Left cardiac atrium (tissue), 4 donors: Measurements from ENCODE around the gene DNM3. TPM values are rescaled to one million over a fixed set of nuclear protein-coding genes. Genes with fewer than 3 reads are reported as not detected.

Source experiments
- ATAC-seq, 2 donors: fragments of 200-7000 bp; cut with Tn5 transposase; one replicate each; pipeline ENCODE4 v1.9.1; 2020; ENCODE audit warnings: mild to moderate bottlenecking in 2 of 2, moderate library complexity in 2 of 2
- DNase-seq: peaks from one replicate; pipeline ENCODE4 v3.0.0-alpha.2; 2020
- intact Hi-C, 2 donors: fragments of 100-400 bp; cut with DNase I; formaldehyde crosslinking; loops; one replicate each; pipeline versions ENCODE4 v1.14.1 to v1.15.1; 2022 to 2023
- total RNA-seq, 2 donors: library from RNA; stranded (reverse); fragmentation: NEBNext Ultra II Directional; extraction: Animal tissue kit (Norgen Biotek cat#: 25700); gene quantifications; one replicate each; pipeline ENCODE4 v1.2.1, GENCODE V29; 2021
- donor health status: DM: no; HTN: yes; CAD: no.
- donor health status: DM: no; HTN: yes; CAD: no; lungs with severe emphysema.
- donor health status: DM: yes; HTN: yes; CAD: no.
- donor health status: Dilated cardiomyopathy.

Gene DNM3
- total RNA-seq, 2 donors from 2014 or later, result 1.1 to 2.8 TPM

DNA sequence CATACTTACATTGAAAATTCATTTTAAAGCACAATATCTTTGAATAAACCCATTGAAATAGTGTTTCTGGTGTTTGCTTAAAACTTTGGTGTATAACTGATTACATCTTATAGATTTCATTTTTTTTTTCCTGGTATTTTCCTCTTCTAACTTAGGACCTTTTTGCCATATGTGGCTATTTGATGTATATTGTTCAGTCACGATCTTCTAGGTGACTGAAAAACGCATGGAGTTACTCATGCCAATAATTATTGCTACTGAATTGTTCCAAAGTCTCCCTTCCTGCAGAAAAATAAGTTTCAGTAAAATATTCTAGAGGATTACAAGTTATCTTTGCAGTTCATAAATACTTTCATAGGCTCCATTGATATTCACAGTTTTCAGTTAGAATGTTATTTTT lies 556.3 kb downstream of the DNM3 start:
- no peak for DNase-seq
- intact Hi-C loops, result loop anchor here (5.0 to 10.0 kb wide), 3 partner anchors 110 to 395 kb away; no protein-coding TSS in a partner anchor
- ATAC-seq, result no peak

DNA sequence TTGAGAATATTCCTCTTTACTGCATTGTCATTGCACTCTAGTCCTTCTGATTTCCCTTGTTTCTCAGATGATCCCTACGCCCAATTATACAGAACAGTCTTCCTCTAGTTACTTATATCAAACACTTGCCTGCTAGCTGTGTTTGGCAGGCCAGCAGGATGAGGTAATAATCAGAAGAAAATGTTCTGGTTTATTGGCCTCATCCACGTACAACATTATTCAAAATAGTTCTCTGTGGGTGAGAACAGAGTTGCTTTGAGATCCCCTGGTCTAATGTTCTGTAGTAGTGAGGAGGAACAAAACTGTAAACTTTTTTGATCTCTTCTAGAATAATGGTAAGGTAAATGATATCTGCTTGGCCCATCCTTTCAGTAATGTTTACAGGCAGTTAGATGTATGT lies 556.9 kb downstream of the DNM3 start:
- ATAC-seq (peak; percentile 35 to 67), DNase-seq (peak; percentile 24)
- intact Hi-C loops, result loop anchor here (5.0 to 10.0 kb wide), 3 partner anchors 111 to 396 kb away; no protein-coding TSS in a partner anchor

DNA sequence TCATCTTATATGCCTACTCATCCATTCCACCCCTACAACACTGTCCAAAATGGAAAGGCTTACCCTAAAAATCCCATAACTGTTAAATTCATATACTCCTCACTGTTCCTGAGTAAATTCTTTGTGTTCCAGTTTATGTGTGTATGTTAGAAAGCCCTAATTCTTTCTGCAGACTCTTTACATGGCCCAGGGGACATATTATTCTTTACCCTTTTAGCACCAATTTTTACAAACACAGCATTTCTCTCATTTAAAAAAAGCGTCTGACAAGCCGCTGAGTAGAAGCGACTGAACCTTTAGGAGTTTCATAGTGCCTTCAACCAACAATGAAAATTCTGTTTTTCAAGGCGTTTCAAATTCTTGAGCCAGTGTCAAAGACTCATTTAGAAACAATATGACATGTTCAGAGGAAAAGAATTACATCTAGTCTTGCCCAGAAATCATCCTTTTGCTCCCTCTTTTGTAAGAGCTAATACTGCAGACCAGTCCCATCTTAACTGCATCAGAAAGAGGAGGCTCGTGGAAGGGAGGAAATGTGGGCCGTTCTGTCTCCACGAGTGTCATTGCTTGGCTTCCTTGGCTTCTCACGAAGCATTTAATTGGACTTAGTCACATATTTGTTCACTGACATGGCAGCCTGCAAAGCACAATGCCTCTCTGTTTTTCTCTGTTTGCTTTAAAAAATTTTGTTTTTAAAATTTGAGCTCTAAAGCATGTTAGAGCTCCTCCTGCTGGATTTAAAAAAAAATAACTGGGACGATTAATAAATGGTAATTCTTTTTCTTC lies 557.9 kb downstream of the DNM3 start:
- DNase-seq, result peak; percentile 48
- intact Hi-C loops, result loop anchor here (5.0 to 10.0 kb wide), 3 partner anchors 112 to 397 kb away; no protein-coding TSS in a partner anchor
- ATAC-seq, result peak; percentile 87 to 92

DNA sequence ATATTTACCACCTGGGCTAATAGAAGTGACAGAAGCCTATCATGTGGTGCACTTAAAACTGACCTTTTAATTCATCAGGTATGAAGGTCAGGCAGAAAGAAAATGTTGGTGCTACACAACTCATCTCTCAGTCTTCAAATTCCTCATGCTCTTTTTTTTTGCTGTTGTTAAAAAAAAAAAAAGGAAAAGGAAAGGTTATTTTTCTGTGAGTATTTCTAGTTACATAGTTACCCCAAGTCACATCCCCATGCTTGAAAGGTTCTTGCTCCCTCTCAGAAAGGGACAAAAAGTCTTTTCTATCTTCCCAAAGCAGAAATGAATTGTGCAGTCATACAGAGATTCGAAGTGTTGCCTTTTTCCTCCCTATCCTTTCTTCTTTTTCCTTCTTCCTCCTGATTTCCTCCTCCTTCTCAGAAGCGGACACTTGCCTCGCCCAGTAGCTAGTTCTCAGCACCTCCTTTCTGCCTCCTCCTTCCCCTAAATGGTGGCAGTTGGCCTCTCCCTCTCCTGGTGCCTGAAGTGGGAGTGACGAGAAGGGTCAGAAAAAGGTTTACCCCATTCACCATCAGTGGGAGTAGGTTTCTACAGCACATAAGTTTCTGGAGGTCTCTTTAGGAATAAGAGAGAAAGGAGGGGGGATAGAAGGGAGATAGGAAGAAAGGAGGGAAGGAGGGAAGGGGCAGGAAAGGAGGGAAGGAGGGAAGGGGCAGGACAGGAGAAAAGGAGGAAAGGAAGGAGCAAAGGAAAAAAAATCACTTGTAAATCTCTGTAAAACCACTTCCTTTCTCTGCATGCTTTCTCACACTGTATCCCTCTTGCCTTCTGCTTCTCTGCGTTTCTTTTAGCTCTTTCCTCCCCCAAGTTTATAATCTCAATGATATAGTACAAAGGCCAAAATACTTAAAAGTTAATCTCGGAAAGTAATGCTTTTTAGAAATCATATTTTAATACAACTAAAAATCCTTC lies 558.7 kb downstream of the DNM3 start:
- DNase-seq (no peak), ATAC-seq (peak in 1 of 2 donors; percentile 28)
- intact Hi-C loops, result loop anchor here (2.0 to 10.0 kb wide), 5 partner anchors 113 to 398 kb away; no protein-coding TSS in a partner anchor

DNA sequence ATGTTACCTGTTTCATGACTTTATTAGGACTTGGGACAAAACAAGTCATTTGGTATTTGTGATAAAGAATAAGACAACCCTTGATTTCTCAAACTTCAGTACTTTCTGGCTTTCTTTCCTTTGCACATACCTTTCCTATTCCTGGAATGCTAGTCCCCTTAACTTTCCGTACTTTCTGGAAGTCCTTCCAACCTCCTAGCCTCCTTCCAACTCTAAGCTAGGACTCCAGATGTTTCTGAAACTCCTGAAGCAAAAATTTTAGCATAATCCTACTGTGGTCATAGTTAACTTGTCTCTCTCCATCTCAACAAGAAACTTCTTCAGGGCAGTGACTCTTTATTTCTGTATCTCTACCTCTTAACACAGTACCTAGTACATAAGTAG lies 559.4 kb downstream of the DNM3 start:
- intact Hi-C loops, result loop anchor here in 1 of 2 donors (2.0 to 5.0 kb wide), 2 partner anchors 310 to 358 kb away; no protein-coding TSS in a partner anchor
- DNase-seq, result no peak
- no peak for ATAC-seq

DNA sequence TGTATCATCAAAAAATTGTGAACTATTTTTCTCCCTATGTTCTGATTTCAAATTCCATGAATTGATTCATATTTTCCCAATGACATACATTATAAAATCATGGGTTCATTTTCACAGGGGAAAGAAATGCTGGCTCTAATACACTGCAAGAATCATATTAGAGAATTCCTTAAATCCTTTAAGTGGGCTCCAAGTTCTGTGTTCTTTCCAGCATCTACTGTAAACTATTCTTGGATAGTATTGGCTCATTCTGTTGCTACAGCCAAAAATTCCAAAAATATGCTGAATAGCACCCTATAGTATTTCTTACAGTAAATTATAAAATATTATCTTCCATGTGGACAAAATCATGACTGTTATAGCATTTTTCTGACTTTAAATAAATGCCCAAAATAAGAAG lies 560.2 kb downstream of the DNM3 start:
- DNase-seq, result no peak
- intact Hi-C loops, result loop anchor here in 1 of 2 donors (2.0 to 5.0 kb wide), 2 partner anchors 311 to 359 kb away; no protein-coding TSS in a partner anchor

DNA sequence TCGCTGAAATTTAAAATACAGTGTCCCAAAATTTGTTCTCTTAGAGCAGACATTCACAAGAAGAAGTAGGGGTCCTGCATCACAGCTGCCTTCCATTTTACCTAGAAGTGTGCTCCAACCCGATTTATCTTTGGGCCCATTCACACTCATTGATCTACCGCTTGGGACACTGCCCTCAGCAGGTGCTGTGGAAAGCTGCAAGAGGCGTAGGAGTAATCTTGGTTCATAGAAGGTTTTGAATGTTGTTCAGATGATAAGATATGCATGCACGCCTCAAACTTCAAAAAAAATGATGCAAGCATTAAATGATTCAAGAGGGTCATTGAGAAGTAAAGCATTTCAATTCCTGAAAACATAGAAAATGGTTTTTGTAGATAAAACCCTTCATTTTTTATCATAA lies 560.6 kb downstream of the DNM3 start:
- intact Hi-C loops, result loop anchor here in 1 of 2 donors (2.0 to 5.0 kb wide), 3 partner anchors 21 to 360 kb away; no protein-coding TSS in a partner anchor
- ATAC-seq, result no peak
- no peak for DNase-seq

More for the DNA sequence above, 560.2 kb downstream of the DNM3 start:
- ATAC-seq, result no peak

DNA sequence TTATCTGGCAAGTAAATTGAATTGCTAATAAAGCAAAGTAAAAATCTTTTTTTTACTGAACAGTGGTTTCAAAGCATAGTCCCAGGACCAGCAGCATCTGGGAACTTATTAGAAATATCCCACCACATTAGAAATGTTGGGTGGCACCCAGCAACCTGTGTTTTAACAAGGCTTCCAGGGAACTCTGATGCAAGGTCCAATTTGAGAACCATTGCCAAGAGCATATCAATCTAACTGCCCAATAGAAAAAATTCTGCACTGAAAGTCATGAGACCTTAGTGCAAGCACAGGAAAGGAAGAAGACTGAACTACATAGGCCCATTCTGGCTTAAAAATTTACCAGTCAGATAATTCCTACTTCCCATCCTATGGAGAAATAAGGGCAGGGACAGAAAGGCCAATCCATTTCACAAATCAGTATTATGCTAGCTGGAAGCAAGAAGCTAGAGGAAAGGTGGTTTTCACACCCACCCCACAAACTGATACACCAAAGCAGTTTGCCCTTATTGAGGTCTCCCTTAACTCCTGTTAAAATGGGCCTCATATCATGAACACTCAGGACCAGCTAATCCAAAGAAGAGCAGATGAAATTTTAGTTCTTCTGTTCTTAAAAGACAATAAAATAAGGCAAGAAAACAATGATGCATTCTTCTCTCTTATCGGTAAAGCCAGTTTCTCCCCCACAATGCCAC lies 561.7 kb downstream of the DNM3 start:
- ATAC-seq, result no peak
- intact Hi-C loops, result loop anchor here in 1 of 2 donors (2.0 to 5.0 kb wide), 2 partner anchors 20 to 361 kb away; no protein-coding TSS in a partner anchor
- DNase-seq, result no peak

DNA sequence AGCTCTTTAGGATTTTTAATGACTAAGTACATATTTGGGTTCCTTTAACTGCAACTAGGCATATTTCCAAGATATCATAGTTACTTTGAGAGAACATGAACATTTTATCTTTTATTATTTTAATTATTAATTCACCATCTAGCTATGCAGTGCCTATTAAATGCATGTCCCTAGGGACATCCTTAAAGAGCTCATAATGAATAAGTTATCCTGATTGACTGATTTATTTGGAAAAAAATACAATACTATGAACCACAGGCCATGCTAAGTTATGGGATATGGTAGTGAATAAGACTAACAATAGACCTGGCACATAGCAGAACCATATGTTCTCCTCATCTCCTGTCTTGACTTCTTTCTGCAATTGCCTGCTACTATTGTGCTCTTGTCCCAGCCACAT lies 562.8 kb downstream of the DNM3 start:
- intact Hi-C loops, result loop anchor here in 1 of 2 donors (5.0 kb wide), 1 partner anchor 362 kb away; no protein-coding TSS in a partner anchor
- ATAC-seq, result no peak
- no peak for DNase-seq

DNA sequence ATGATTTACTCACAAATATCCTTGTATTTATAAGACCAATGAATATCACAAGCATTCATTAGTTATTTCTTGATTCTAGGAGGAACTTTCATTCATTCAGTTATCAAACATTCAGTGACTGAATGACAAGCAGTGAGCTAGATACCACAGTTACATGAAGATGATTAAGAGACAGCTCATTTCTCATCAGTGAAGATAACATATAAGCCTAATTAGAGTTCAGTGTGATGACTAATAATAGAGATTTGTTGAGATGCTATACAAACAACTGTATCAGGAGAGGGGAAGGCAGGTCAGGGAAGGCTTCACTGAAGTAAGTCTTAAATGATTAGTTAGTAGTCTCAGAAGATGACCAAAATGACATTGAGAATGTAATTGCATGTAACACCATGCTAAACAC lies 564.6 kb downstream of the DNM3 start:
- intact Hi-C loops, result no loop called here
- ATAC-seq (peak in 1 of 2 donors; percentile 38), DNase-seq (no peak)

DNA sequence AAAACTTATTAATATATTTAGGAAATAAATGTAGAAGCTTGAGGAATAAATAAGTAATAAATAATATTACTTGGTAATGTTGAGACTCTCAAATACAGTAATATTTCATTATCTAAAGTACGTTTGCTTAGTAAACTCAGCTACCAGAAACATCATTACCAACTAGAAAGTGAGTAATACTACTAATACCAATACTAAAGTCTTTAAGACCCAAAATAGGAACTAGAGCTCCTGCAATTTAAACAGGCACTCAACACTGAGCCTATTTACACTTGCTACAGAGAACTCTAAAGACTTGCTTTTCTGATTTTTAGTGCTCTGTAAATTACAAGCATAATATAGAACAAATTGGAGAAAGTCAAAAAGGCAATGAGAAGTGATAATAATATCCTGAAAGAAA lies 565.7 kb downstream of the DNM3 start:
- intact Hi-C loops, result no loop called here
- DNase-seq (no peak), ATAC-seq (no peak)

DNA sequence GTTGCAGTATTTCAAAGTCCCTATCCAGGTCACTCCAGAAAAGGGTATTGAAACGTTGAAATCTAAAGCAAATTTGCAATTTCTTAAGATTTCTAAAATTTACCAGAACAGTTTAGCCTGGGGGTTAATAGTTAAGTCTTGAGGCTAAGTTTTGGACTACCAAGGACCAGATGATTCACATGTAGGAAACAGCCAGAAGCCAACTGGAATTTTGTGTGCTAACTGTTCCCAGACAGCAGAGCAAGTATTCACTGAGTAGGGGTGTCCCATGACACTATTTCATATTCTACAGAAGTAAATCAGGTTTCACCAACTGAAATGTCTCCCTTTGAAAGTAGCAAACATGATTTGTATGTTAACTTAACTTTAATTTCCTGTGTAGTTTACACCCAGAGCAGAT lies 567.7 kb downstream of the DNM3 start:
- peak in 1 of 2 donors; percentile 27 for ATAC-seq
- intact Hi-C loops, result no loop called here
- DNase-seq, result no peak

DNA sequence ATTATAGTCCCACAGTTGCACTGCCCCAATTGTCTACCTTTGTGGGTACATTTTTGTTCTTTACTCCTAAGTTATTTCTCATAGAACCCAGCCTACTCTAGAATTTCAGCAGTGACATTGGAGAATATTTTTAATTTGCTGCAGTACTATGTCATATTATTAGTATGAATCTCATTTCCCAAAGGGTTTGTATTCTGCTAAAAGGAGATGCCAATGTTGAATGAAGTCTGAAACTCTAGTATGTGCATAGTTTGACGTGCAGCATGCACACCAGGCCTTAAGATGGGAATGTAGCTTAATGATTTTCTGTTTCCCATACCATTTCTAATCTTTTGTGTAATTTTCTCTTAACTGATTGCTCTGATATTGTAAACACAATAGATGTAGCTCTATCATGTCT lies 568.7 kb downstream of the DNM3 start:
- intact Hi-C loops, result no loop called here

DNA sequence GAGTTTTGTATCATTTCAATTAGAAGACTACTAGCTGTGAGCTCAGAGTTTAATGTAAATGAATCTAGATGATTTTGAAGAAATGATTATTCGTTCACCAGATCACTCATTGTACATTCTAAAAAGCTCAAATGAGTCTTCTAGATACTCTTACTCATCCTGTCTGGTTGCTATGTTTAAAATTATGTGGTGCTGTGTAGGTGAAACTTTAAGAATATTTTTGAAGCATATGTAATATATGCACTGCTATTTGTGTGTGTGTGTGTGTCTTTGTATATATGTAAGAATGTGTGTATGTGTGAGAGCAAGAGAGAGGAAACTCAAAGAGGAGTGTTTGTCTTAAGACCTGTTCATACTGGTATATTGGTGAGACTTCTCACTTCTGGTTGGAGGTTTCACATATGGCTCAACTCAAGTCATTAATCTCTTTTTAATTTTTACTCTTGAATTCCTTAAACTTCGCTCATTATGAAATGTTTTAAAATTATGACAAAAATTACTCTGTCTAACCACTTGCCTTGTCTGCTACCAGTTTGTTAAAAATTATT lies 570.6 kb downstream of the DNM3 start:
- DNase-seq (no peak), ATAC-seq (no peak)
- intact Hi-C loops, result no loop called here

More for the DNA sequence above, 568.7 kb downstream of the DNM3 start:
- no peak for DNase-seq
- no peak for ATAC-seq

DNA sequence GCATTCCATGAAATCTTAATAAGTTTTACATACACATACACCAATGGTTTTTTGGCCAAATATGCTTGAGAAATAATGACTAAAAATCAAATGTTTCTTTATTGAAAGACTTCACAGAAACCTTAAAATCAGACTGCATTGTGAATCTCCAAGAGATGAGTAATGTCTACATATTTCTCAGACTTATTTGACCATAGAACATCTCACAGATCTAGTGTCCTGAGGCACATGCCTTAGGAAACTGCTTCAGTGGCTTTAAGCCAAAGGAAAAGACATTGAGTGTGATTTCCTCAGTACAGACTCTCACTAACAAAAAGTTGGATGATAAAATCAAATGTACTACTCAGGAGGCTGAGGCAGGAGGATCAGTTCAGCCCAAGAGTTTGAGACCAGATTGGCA lies 573.0 kb downstream of the DNM3 start:
- intact Hi-C loops, result no loop called here
- no peak for ATAC-seq

DNA sequence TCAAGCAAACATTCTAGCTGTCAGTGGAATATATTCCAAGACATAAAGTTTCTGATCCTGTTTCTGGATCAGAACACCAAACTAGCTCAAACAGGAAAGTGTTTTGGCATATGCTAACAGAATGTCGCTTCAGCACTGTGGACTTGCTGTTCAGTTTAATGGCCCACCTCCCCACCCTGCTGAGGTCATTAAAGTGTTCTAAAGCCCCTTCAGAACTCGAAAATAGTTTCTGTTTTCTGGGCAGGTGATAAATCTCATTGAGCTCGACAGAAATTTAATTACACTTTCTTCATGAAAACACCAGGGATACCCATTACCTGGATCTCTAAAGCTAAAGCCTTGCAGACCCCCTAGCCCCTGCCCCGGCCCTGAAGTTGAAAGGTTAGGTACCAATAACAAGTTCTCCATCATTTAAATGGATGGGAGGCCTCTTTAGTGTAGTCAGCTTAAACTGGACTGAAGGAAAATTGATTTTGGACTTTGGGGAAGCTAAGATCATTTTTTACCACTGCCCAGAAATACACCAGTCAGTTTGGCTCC lies 575.3 kb downstream of the DNM3 start:
- ATAC-seq (no peak), DNase-seq (no peak)
- intact Hi-C loops, result no loop called here

More for the DNA sequence above, 573.0 kb downstream of the DNM3 start:
- no peak for DNase-seq

DNA sequence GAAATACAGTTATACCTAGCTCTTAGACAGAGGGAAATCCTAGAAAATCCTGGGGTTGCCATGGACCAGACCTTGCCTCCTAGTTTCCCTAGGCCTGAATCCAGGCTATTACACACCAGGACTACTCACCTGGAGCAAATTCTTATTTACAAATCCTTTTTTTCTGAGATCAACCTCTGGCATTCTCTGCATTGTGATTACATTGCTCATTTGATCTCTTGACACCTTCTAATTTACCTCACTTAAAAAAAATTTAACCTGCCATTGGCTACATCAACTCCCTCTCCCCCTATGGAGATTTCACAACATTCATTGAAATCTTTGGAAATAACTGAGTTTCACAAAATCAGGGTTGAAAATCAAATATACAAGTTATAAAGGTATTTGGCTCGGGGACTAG lies 576.3 kb downstream of the DNM3 start:
- ATAC-seq (peak in 1 of 2 donors; percentile 57), DNase-seq (no peak)
- intact Hi-C loops, result no loop called here

DNA sequence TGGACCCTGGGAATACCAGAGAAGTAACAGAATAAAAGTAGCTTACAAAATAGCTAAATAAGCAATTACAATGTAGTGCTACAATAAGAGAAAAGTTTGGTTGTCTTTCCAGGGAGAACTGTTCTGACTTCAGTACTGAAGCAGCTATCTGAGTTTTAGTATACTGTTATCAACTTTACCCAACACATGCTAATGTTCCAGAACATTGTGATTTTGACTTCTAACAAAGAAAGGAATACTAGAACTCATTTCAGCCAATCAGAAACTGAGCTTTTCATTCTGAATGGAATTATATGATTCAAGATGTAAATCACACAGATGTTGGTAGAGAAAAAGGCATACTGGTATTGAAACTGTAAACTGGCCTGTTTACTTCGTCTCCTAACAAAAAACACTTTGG lies 579.1 kb downstream of the DNM3 start, which contains the start of gene C1orf105:
Gene C1orf105, plus strand, starts transcription at position 301 of the 400 bp plus-strand sequence. CDS start 201 bp downstream, outside the sequence.
- no peak for DNase-seq
- intact Hi-C loops, result loop anchor here in 1 of 2 donors (10.0 kb wide), 1 partner anchor 416 kb away; no protein-coding TSS in a partner anchor
- no peak for ATAC-seq
